HG03060 (cell line): ENCODE data around the gene MRPL21.

ENCODE experiments used
- ATAC-seq: cut with Tn5 transposase; IDR thresholded peaks from one replicate; pipeline ENCODE4 v1.9.1; 2021; ENCODE audit warnings: low read depth, moderate number of reproducible peaks; ENCODE audit not compliant: unreplicated experiment

The MRPL21 gene

GRCh38 chr11:68843703-68844312, 59.8 kb downstream of the MRPL21 start:
- ATAC-seq = no peak

- no peak for ATAC-seq
Measured at GRCh38 chr11:68843052-68843561, 60.5 kb downstream of the MRPL21 start.

GRCh38 chr11:68842427-68843051, 61.1 kb downstream of the MRPL21 start:
- ATAC-seq = no peak

- no peak for ATAC-seq
Measured at GRCh38 chr11:68841718-68842426, 61.8 kb downstream of the MRPL21 start, which contains the start of gene CPT1A. CPT1A (minus strand) TSS chr11:68841916; CDS start chr11:68815474, 26,442 bp downstream.
